HTR-8/SVneo (cell line): ENCODE results near the gene CD69.
A peak's percentile ranks its signal among the peaks of the same experiment; 100 is the strongest.
"Not testable (repeated sequence)": the region's sequence is repeated elsewhere in the genome, so short reads cannot be mapped to it uniquely, and the experiment has no call there.

ENCODE experiments used
- DNase-seq: peaks from one replicate; pipeline ENCODE4 v3.0.0; 2011; ENCODE audit warnings: low spot score, mixed read lengths; ENCODE audit not compliant: insufficient read length
- FAIRE-seq: peaks from 2 replicates; lab custom pipeline; 2011; peaks lifted over from hg19 to GRCh38; lab: Jason Lieb, UNC

The CD69 gene

DNA sequence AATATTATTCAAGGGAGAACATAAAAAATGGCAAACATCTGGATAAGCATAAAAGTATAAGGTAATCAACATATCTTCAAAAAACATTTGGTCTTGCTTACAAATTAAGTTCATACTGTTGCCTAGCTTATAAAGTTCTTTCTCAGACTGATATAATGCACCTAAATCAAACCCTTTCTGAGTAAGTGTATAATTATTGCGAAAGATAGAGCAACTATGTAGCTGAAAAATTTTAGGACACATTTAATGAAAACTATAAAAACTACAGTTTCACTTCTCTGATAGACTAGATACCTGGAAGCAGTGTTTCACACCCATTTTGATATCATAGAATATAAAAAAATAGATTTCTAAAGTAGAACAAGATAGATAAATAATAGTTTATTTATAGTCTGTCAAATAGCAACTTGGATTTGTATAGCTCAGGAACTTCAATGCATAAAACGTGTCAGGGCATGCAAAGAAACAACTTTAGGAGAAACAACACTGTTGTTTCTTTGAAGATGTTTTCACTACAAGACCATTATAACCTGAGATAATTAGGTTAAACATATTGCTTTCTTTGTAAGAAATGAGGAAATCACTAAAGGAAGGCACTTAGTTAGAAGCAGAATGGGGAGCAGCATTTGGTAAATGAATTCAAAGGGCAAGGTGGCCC is 35.4 kb downstream of the CD69 start:
- DNase-seq (no peak), FAIRE-seq (no peak)

DNA sequence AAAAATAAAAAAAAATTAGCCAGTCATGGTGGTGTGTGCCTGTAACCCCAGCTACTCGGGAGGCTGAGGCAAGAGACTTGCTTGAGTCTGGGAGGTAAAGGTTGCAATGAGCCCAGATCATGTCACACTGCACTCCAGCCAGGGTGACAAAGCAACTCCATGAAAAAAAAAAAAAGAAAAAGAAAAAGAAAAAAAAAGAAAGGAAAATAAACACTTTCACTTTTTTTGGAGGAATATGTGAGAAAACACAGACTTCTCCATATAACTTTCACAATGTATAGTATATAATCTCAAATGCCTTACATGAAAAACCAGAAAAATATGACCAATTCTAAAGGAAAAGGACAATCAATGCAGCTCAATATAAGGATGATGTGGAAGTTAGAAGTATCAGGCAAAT is 36.7 kb downstream of the CD69 start:
- DNase-seq (no peak), FAIRE-seq (no peak)

DNA sequence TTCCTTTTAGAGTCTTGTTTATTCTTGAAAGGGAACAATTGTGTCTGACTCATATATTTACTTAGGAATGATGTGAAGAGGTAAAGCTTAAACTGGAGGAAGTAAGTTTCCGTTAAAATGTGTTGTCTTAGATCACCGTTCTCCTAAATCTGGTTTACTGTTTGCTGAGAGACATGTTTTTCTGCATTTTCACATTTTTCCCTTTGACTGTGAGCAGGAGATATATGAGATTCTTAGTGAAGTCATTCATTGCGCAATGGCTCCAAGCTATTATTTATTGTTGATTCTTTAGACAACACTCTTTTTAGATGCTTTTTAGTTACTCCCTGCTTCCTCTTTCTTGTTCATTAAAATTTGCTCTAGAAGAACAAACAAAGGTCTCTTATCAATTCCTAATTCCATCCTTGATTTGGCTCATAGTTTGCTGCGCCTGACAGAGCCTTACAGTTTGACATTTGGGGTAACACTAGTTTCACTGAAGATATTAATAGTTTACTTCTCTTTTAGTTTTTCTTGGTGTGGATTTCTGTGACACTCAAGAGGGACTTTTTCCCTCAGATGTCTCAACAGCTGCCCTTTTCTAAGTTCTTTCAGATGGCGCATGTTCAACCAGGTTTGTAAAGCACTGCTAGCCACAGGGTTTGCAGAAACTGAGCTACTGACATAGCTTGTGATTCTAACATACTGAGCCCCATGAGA is 39.2 kb downstream of the CD69 start:
- DNase-seq = peak; percentile 18
- no peak for FAIRE-seq

DNA sequence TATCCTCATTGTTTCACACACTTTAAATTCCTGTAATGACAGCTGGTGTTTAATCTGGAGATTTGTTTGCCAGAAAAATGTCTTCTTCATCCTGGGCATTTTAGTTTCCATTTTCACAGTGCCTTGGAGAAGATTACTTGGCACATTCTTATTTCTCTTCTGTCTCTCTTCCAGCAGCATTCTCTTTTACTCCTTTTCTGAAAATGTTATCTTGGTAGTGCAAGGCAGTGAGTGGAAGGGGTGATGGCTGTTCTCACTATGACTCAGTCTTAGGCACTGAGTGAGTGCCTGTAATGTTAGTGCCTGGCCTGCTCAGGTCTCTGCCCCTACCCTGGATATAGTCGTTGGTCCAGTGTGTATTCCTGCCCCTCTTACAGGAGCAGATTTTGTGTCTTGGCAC is 40.9 kb downstream of the CD69 start:
- DNase-seq = no peak
- no peak for FAIRE-seq

DNA sequence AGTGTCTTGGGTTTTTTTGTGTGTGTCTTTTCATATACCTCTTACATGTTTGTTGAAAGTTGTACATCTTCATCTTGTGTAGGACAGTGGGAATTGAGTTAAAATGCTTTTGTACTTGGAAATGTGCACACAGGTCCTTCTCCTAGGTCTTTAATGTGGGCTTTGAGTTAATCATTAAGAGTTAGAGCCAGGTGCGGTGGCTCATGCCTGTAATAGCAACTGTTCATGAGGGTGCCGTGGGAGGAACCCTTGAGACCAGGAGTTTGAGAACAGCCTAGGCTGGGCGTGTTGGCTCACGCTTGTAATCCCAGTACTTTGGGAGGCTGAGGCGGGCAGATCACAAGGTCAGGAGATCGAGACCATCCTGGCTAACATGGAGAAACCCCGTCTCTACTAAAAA is 41.7 kb downstream of the CD69 start:
- DNase-seq (no peak), FAIRE-seq (no peak)

DNA sequence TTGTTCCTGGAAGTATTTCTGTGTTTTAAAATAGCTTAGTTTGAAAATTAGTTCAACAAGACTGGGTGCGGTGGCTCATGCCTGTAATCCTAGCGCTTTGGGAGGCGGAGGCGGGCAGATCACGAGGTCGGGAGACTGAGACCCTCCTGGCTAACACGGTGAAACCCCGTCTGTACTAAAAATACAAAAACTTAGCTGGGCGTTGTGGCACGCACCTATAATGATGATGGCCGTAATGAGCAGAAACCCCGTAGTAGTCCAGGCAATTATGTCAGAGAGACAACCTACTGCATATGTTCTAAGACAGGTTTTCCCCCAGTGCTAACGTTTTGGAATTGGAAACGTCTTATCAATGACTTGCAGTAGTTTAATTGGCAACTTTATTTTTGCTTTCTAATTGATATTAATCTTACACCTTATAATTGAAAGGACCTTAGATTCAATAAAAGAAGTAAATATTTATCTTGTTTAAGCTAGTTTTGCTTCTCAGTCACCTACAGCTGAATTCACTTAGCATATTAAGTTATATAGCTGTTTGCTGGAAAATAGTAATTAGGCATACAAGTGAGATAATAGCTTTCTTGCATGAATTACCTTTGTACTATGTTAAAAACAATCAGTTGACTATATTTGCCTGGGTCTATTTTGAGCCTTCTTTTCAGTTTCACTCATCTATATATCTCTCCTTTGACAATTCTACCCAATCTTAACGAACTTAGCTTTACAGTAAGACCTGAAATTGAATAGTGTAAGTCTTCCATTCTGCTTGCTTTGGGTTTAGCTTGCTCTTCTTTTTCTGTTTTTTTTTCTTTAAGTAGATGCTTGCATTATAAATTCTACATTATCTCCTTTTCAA is 43.4 kb downstream of the CD69 start:
- no peak for FAIRE-seq
- no peak for DNase-seq

DNA sequence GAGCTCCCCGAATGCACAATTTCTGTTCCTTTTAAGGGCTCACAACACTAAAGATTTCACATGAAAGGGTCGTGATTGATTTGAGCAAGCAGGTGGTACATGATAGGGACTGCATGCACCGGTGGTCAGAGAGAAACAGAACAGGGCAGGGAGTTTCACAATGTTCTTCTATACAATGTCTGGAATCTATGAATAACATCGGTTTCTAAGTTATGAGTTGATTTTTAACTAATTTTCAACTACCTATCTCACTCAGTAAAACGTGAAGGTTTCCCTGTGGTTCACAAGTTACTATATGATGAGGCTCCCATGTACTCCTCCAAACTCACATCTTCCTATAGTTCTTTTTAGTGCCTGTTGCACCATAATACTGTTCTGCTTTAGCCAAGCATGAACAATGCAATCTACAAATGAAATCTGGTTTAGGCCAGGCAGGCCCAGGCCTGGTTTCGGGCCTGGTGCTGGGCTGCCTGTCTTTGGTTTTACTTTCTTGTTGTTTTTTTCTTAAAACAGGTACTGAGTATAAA is 47.6 kb downstream of the CD69 start:
- FAIRE-seq, DNase-seq: not testable (repeated sequence)

DNA sequence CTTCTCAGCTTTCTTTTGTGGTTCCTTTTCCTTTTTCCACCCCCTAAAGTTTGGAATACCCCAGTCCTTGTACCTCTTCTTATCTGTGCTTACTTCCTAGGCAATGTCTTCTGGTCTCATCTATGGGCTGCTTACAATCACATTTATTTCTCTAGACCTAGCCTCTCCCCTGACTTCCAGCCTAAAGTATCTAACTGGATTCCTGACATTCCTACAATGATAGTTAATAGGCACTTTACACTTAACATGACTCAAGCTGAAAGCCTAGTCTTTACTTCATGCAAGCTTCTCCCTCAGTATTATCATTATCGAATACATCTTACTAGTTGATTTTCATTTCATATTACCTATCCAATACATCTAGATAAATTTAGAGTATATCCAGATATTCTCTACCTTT is 49.0 kb downstream of the CD69 start:
- FAIRE-seq (no peak), DNase-seq (no peak)

DNA sequence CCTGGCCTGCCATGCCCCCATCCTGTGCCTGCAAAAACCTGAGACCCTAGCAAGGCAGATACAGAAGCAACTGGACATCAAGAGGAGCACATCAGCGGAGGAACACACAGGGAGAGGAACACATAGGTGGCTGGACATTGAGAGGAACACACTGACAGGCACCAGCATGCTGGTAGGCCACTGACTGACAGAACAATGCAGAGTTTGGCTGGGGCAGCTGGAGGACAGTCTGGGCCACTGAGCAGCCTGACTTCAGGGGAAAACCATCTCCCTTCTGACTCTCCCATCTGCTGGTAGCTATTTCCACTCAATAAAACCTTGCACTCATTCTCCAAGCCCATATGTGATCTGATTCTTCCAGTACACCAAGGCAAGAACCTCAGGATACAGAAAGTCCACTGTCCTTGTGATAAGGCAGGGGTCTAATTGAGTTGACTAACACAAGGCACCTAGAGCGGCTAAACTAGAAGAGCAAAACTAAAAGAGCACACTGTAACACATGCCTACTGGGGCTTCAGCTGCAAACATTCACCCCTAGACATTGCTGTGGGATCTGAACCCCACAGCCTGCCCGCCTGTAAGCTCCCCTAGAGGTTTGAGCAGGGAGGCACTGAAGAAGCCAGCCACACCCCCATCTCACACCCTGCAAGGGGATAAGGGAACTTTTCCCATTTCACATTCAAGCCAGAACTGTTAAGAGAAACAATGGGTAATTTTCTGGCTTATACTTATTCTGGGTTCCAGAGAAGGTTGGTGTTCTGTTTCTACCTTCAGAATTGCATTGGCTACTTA is 49.9 kb downstream of the CD69 start:
- FAIRE-seq = no peak
- no peak for DNase-seq

DNA sequence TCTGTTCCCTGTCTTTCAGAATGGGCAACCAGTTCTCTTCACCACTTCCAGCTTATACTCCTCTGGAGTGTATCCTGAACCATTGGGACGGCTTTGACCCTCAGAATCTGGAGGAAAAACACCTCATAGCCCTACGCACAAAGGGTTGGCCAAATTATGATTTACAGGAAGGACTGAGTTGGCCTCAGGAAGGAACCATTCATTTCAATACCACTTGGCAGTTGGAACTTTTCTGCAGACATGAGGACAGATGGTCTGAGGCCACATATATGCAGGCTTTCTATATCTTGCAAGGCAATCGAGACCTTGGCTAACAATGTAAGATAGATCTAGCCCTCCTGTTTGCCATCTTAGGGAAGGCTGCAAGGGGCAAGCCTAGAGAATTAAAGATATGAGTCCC is 51.8 kb downstream of the CD69 start:
- DNase-seq (no peak), FAIRE-seq (no peak)

DNA sequence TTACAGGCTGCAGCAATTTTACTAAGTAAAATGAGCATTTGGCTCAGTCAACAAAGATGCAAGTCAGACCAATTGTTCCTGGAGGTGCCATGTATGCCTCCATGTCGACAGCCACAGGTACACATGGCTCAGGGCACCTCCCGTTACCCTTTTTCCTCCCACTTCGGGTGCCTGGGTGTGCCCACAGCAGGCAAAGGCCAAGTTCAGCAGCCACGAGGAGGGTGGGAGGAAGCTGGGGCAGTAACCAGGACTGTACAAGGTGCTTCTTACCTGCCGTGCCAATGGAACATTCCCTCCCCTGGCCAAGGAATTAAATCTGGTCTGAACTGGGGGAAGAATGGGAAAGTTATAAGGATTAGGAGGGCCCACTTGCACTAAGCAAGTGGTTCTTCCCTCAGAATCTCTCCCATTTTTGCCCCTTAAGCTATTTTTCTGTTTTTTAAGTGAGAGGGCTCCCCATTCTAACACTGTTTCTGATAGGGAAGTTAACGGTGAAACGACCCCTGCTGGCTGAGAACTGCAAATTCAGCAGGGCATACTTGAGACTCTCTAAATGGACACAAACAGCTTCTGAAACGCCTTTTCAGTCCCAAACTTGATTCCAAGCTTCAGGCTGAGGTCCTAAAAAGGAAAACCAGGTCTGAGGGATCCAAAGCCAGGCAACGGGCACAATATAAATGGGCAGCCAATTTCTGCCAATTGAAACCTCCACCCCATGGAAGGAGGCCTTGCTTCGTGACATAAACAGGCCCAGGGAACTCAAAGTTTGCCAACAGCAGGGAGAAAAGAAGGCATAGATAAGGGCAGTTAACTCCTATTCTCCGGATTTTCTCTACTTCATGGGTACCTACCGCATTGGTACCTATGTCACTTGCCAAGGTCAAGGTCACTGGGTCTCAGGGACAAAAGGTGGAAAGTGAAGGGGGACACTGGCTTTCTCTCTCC is 52.6 kb downstream of the CD69 start:
- DNase-seq (peak; percentile 18), FAIRE-seq (no peak)

DNA sequence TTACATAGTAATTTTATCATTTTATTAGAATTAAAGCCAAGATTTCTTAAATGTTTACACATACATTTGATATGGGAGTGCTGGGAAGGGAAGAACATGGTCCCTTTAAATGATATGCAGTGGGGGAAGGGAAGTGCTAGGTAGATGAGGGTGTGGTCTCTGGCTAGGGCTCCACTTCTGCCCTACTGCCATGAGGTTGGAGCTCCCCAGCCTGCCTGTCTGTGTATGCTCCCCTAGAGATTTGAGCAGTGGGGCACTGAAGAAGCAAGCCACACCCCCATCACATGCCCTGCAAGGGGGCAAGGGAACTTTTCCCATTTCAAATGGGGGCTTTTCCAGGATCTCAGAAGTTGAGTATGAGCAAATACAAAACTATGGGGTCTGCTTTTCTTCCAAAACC is 53.3 kb downstream of the CD69 start:
- no peak for FAIRE-seq

DNA sequence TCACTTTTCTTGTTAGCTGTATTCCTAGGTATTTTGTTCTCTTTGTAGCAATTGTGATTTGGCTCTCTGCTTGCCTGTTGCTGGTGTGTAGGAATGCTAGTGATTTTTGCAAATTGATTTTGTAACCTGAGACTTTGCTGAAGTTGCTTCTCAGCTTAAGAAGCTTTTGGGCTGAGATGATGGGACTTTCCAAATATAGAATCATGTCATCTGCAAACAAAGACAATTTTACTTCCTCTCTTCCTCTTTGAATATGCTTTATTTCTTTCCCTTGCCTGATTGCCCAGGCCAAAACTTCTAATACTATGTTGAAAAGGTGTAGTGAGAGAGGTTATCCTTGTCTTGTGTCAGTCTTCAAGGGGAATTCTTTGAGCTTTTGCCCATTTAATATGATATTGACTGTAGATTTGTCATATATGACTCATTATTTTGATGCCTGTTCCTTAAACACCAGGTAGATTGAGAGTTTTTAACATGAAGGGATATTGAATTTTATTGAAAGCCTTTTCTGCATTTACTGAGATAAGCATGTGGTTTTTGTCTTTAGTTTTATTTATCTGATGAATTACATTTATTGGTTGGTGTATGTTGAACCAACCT is 54.5 kb downstream of the CD69 start:
- DNase-seq (no peak), FAIRE-seq (no peak)

More for the DNA sequence above, 53.3 kb downstream of the CD69 start:
- no peak for DNase-seq

DNA sequence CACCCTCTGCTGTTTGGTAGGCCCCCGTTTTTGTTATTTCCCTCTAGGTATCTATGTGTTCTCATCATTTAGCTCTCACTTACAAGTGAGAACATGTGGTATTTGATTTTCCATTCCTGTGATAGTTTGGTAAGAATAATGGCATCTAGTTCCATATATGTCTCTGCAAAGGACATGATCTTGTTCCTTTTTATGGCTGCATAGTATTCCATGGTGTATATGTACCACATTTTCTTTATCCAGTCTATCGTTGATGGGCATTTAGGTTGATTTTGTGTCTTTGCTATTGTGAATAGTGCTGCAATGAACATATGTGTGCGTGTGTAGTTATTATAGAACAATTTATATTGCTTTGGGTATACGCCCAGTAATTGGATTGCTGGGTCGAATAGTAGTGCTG is 56.1 kb downstream of the CD69 start:
- DNase-seq, FAIRE-seq: not testable (repeated sequence)
